Measurements from ENCODE around the gene SURF1.
"Not testable (repeated sequence)": the region's sequence is repeated elsewhere in the genome, so short reads cannot be mapped to it uniquely, and the experiment has no call there.

SURF1 gene

GRCh38 chr9:133320421-133320881 is 35.8 kb downstream of the SURF1 start:
- no peak for DNase-seq

- DNase-seq = not testable (repeated sequence)
Measured at GRCh38 chr9:133317551-133317950, 38.7 kb downstream of the SURF1 start.

GRCh38 chr9:133315997-133316396 is 40.3 kb downstream of the SURF1 start:
- DNase-seq = no peak

GRCh38 chr9:133309608-133310007 is 46.7 kb downstream of the SURF1 start:
- DNase-seq = no peak

- no peak for DNase-seq
Measured at GRCh38 chr9:133307301-133307700, 49.0 kb downstream of the SURF1 start.

- DNase-seq = no peak
Measured at GRCh38 chr9:133306242-133307204, 49.8 kb downstream of the SURF1 start.

GRCh38 chr9:133305731-133306130 is 50.6 kb downstream of the SURF1 start:
- no peak for DNase-seq

GRCh38 chr9:133304477-133305377 is 51.6 kb downstream of the SURF1 start:
- DNase-seq = no peak

- no peak for DNase-seq
Measured at GRCh38 chr9:133304158-133304470, 52.2 kb downstream of the SURF1 start.

GRCh38 chr9:133303266-133304157 is 52.8 kb downstream of the SURF1 start:
- DNase-seq = no peak
